Effector CD8-positive, alpha-beta T cell (primary cell): ENCODE results near the gene HOXB8.

Experiments used
- DNase-seq: peaks from one replicate; lab custom pipeline; 2025; lab: John Stamatoyannopoulos, UW

The HOXB8 gene

GRCh38 chr17:48610282-48611211 lies 4.5 kb downstream of the HOXB8 start, which contains the start of gene HOXB7:
Gene HOXB7 (minus strand): TSS chr17:48611017. CDS start chr17:48610918, 99 bp downstream.
- DNase-seq = peak; percentile 56

GRCh38 chr17:48609759-48610281 lies 5.3 kb downstream of the HOXB8 start:
- no peak for DNase-seq

GRCh38 chr17:48609033-48609432 lies 6.1 kb downstream of the HOXB8 start:
- no peak for DNase-seq

- no peak for DNase-seq
Measured at GRCh38 chr17:48608494-48608834, 6.6 kb downstream of the HOXB8 start.

GRCh38 chr17:48606892-48607614 lies 8.0 kb downstream of the HOXB8 start:
- no peak for DNase-seq

GRCh38 chr17:48605991-48606891 lies 8.9 kb downstream of the HOXB8 start:
- no peak for DNase-seq

GRCh38 chr17:48605409-48605919 lies 9.6 kb downstream of the HOXB8 start:
- DNase-seq = no peak

- no peak for DNase-seq
Measured at GRCh38 chr17:48604770-48605329, 10.2 kb downstream of the HOXB8 start, which contains the start of gene HOXB6. Gene HOXB6 (minus strand): TSS chr17:48604986. CDS start chr17:48598150, 6,836 bp downstream.

GRCh38 chr17:48603959-48604769 lies 10.9 kb downstream of the HOXB8 start:
- DNase-seq = no peak

- no peak for DNase-seq
Measured at GRCh38 chr17:48601539-48602425, 13.3 kb downstream of the HOXB8 start.

- no peak for DNase-seq
Measured at GRCh38 chr17:48601207-48601538, 13.9 kb downstream of the HOXB8 start.

- no peak for DNase-seq
Measured at GRCh38 chr17:48600244-48601098, 14.6 kb downstream of the HOXB8 start.

- DNase-seq = no peak
Measured at GRCh38 chr17:48599354-48599753, 15.7 kb downstream of the HOXB8 start.

GRCh38 chr17:48598736-48599135 lies 16.4 kb downstream of the HOXB8 start:
- no peak for DNase-seq

GRCh38 chr17:48597778-48598631 lies 17.1 kb downstream of the HOXB8 start:
- no peak for DNase-seq

GRCh38 chr17:48597528-48597777 lies 17.6 kb downstream of the HOXB8 start:
- DNase-seq = no peak

- no peak for DNase-seq
Measured at GRCh38 chr17:48596735-48597527, 18.2 kb downstream of the HOXB8 start.
